HepG2 (cell line): ENCODE data around the gene COX7A2L. TPM values are rescaled to one million over a fixed set of nuclear protein-coding genes. Genes with fewer than 3 reads are reported as not detected.
A peak's percentile ranks its signal among the peaks of the same experiment; 100 is the strongest.

Source experiments
- ATAC-seq: fragments of 200-7000 bp; cut with Tn5 transposase; 3 replicates; pipeline ENCODE4 v1.9.1; 2020; ENCODE audit warnings: mild to moderate bottlenecking, moderate library complexity
- BruUV-seq: library from RNA; stranded (reverse); fragments of 400-500 nt; replicated peaks from 2 replicates; lab custom pipeline; 2021; lab: Mats Ljungman, UMichigan
- CTCF ChIA-PET: fragments of 300-600 bp; formaldehyde crosslinking; extraction: SDS; loops from one replicate; lab custom pipeline; 2021; ENCODE audit warnings: low total read pairs, inconsistent platforms, low intra/inter-chr PET ratio; lab: Yijun Ruan, JAX
- POLR2A ChIA-PET: fragments of 350-600 bp; sonication (Branson Sonifier 250); formaldehyde crosslinking; loops from one replicate; lab custom pipeline; 2020; ENCODE audit warnings: antibody characterized with exemption, inconsistent platforms; lab: Yijun Ruan, JAX
- DNase-seq: peaks from one replicate; pipeline ENCODE4 v3.0.0-alpha.2; 2015; ENCODE audit warnings: low spot score
- FAIRE-seq: peaks from 3 replicates; lab custom pipeline; 2011; peaks lifted over from hg19 to GRCh38; lab: Jason Lieb, UNC
- H2AFZ ChIP-seq: one replicate; pipeline ENCODE4 v1.6.1; 2011; ENCODE audit warnings: low read length, inconsistent platforms
- H3K27ac ChIP-seq: fragments of 300-600 bp; 3 replicates; pipeline ENCODE4 v1.8.0; 2011; ENCODE audit warnings: mixed run types, mild to moderate bottlenecking, mixed read lengths, low read length, inconsistent platforms; ENCODE audit not compliant: insufficient read depth; ENCODE audit errors: extremely low read length
- H3K27me3 ChIP-seq, 2 experiments: fragments of 200-600 bp in 1 of 2; 2 replicates in 1 of 2; 3 replicates in 1 of 2; pipeline versions ENCODE4 v1.6.0 to v1.8.0; 2011; ENCODE audit warnings: low read length in 2 of 2, mild to moderate bottlenecking in 2 of 2, moderate library complexity in 2 of 2, inconsistent platforms in 1 of 2; ENCODE audit not compliant: insufficient read depth in 2 of 2, control insufficient read depth in 1 of 2
- H3K36me3 ChIP-seq, 2 experiments: fragments of 200-600 bp in 1 of 2; replicated peaks in 1 of 2; 2 replicates in 1 of 2; 3 replicates in 1 of 2; pipeline versions ENCODE4 v1.5.1 to v1.8.0; 2011; ENCODE audit warnings: low read length in 2 of 2, inconsistent platforms in 1 of 2; ENCODE audit not compliant: insufficient read depth in 2 of 2, control insufficient read depth in 1 of 2
- H3K4me1 ChIP-seq: 2 replicates; pipeline ENCODE4 v1.5.1; 2012; ENCODE audit warnings: low read length, inconsistent platforms; ENCODE audit not compliant: insufficient read depth
- H3K4me2 ChIP-seq: 2 replicates; pipeline ENCODE4 v1.6.0; 2011; ENCODE audit warnings: low read depth, low read length, inconsistent platforms
- H3K4me3 ChIP-seq, 3 experiments: fragments of 200-600 bp in 1 of 3; sonication (generic), shearing (Covaris generic) in 1 of 3; replicated peaks in 1 of 3; 2 replicates each; pipeline ENCODE4 v1.5.1; 2011 to 2016; ENCODE audit warnings: low read length in 3 of 3, inconsistent platforms in 2 of 3, low read depth in 2 of 3, mild to moderate bottlenecking in 2 of 3, control low read depth in 1 of 3, mixed read lengths in 1 of 3; ENCODE audit not compliant: insufficient read depth in 1 of 3
- H3K79me2 ChIP-seq: one replicate; pipeline ENCODE4 v1.6.1; 2011; ENCODE audit warnings: low read length, inconsistent platforms; ENCODE audit not compliant: insufficient read depth
- H3K9ac ChIP-seq: 2 replicates; pipeline ENCODE4 v1.6.0; 2011; ENCODE audit warnings: mild to moderate bottlenecking, low read depth, low read length, inconsistent platforms; ENCODE audit not compliant: insufficient read depth
- H3K9me3 ChIP-seq: 2 replicates; pipeline ENCODE4 v1.5.1; 2012; ENCODE audit warnings: mild to moderate bottlenecking, low read length
- H4K20me1 ChIP-seq: 2 replicates; pipeline ENCODE4 v1.6.0; 2011; ENCODE audit warnings: inconsistent platforms, mild to moderate bottlenecking, low read length, moderate library complexity; ENCODE audit not compliant: insufficient read depth
- ATAD3A ChIP-seq: sonication (generic); formaldehyde crosslinking; IDR thresholded peaks from 2 replicates; pipeline ENCODE4 v1.4.0; 2020; ENCODE audit warnings: missing genetic modification reagents
- HNRNPLL ChIP-seq: fragments of 200-400 bp; formaldehyde crosslinking; IDR thresholded peaks from 2 replicates; pipeline ENCODE4 v1.6.1; 2017; ENCODE audit warnings: mild to moderate bottlenecking, low read depth, low read length; ENCODE audit not compliant: poor library complexity, severe bottlenecking
- KAT7 ChIP-seq: IDR thresholded peaks from 2 replicates; pipeline ENCODE4 v1.6.1; 2018; ENCODE audit warnings: borderline replicate concordance, missing compliant biosample characterization
- KLF13 ChIP-seq: sonication (generic); formaldehyde crosslinking; IDR thresholded peaks from 2 replicates; pipeline ENCODE4 v1.4.0; 2020; ENCODE audit warnings: mild to moderate bottlenecking, missing genetic modification reagents
- MTF2 ChIP-seq: sonication (generic); formaldehyde crosslinking; IDR thresholded peaks from 2 replicates; pipeline ENCODE4 v1.5.0; 2020; ENCODE audit warnings: missing genetic modification reagents, borderline replicate concordance
- NFKB2 ChIP-seq: sonication (generic); formaldehyde crosslinking; IDR thresholded peaks from 2 replicates; pipeline ENCODE4 v1.4.0; 2020; ENCODE audit warnings: missing genetic modification reagents, borderline replicate concordance
- NFKBIZ ChIP-seq: IDR thresholded peaks from 2 replicates; pipeline ENCODE4 v1.6.1; 2018; ENCODE audit warnings: missing genetic modification reagents, missing compliant biosample characterization
- POLR2A ChIP-seq, 2 experiments: IDR thresholded peaks; 2 replicates each; pipeline ENCODE4 v1.6.1; 2011; ENCODE audit warnings: low read depth in 2 of 2, low read length in 2 of 2, mild to moderate bottlenecking in 1 of 2, moderate library complexity in 1 of 2; ENCODE audit not compliant: insufficient read depth in 1 of 2
- POLR2AphosphoS2 ChIP-seq: IDR thresholded peaks from 2 replicates; pipeline ENCODE4 v1.6.1; 2011; ENCODE audit warnings: low read depth, low read length, improper control_type of control experiment
- POLR2G ChIP-seq: fragments of 200-400 bp; formaldehyde crosslinking; IDR thresholded peaks from 2 replicates; pipeline ENCODE4 v1.6.1; 2018; ENCODE audit warnings: mild to moderate bottlenecking, low read depth, low read length, moderate library complexity
- RBM22 ChIP-seq: fragments of 200-400 bp; formaldehyde crosslinking; optimal IDR thresholded peaks from 2 replicates; pipeline ENCODE3; 2017; ENCODE audit warnings: mild to moderate bottlenecking, low read length, moderate library complexity
- TGIF2 ChIP-seq: IDR thresholded peaks from 2 replicates; pipeline ENCODE4 v1.6.1; 2016; ENCODE audit warnings: control low read depth, missing compliant biosample characterization
- TOE1 ChIP-seq: sonication (generic); formaldehyde crosslinking; IDR thresholded peaks from 2 replicates; pipeline ENCODE4 v1.4.0; 2020; ENCODE audit warnings: mild to moderate bottlenecking, missing genetic modification reagents
- ZFP90 ChIP-seq: sonication (generic); formaldehyde crosslinking; IDR thresholded peaks from 2 replicates; pipeline ENCODE4 v1.8.0; 2022; ENCODE audit warnings: missing genetic modification reagents, mild to moderate bottlenecking, inconsistent platforms, borderline replicate concordance
- ZNF263 ChIP-seq: sonication (generic); formaldehyde crosslinking; IDR thresholded peaks from 2 replicates; pipeline ENCODE4 v1.4.0; 2020; ENCODE audit warnings: missing genetic modification reagents
- ZNF577 ChIP-seq: sonication (generic); formaldehyde crosslinking; IDR thresholded peaks from 2 replicates; pipeline ENCODE4 v1.4.0; 2020; ENCODE audit warnings: mild to moderate bottlenecking, low read depth, missing genetic modification reagents, borderline replicate concordance
- WGBS: methylation state at CpG from one replicate; pipeline ENCODE4 v1.1.6; 2017; ENCODE audit warnings: low lambda C conversion rate; 5-methylcytosine and 5-hydroxymethylcytosine counted together
- in situ Hi-C: cut with HindIII; loops from 2 replicates; pipeline ENCODE4 v1.10.0; 2017; ENCODE audit warnings: low pct_unique_long_range_greater_than_20kb; ENCODE audit not compliant: extremely low pct_ligation_motif_present
- intact Hi-C: fragments of 100-400 bp; cut with micrococcal nuclease; formaldehyde crosslinking; loops from one replicate; pipeline ENCODE4 v1.10.0; 2022; ENCODE audit not compliant: unreplicated experiment
- polyA plus RNA-seq, 8 experiments: library from polyadenylated mRNA; depleted of rRNA in 3 of 8; stranded (reverse) in 7 of 8; unstranded in 1 of 8; fragments of >200 nt; fragmentation: Illumina TruSeq in 4 of 8; extraction: Trizol in 4 of 8; gene quantifications; 2 replicates each; pipeline versions ENCODE4 v1.2.1 to v1.2.3, GENCODE V29; 2011 to 2016; ENCODE audit warnings: low read depth in 4 of 8, missing spikeins in 1 of 8, mixed read lengths in 1 of 8; ENCODE audit not compliant: insufficient read depth in 1 of 8
- total RNA-seq, 5 experiments: library from RNA; depleted of rRNA; stranded (reverse); fragments of >200 nt; fragmentation: Illumina TruSeq; extraction: Trizol; gene quantifications; 2 replicates each; pipeline ENCODE4 v1.2.3, GENCODE V29; 2016; ENCODE audit warnings: low read depth in 1 of 5
- TF ChIP-seq, protein P1 (sequence below): sonication (generic); formaldehyde crosslinking; IDR thresholded peaks from 2 replicates; pipeline ENCODE4 v1.9.0; 2021; ENCODE audit warnings: missing genetic modification reagents, borderline replicate concordance
- TF ChIP-seq, protein P2 (sequence below): sonication (generic); formaldehyde crosslinking; IDR thresholded peaks from 2 replicates; pipeline ENCODE4 v1.4.0; 2020; ENCODE audit warnings: missing genetic modification reagents
- TF ChIP-seq, protein P3 (sequence below): sonication (generic); formaldehyde crosslinking; IDR thresholded peaks from 2 replicates; pipeline ENCODE4 v1.5.1; 2020; ENCODE audit warnings: missing genetic modification reagents, mild to moderate bottlenecking, borderline replicate concordance

Gene COX7A2L
- total and polyA plus RNA-seq, 2 of the 13 experiments (the other 11 are each of a cell fraction or from before 2014, with no cell fraction given) = 155 to 201 TPM

DNA sequence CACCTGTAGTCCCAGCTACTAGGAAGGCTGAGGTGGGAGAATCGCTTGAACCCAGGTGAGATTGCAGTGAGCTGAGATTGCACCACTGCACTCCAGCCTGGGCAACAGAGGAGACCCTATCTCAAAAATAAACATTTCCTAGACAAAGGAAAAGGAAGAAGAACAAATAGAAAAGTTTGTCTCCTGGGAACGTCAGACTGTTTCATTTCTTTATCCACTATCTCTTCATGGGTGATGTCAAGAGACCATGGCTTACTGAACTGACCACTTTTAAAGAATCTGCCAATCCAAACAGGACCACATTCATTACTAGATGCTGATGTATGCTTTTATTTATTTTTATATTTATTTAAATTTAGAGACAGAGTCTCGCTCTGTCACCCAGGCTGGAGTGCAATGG is 26.8 kb downstream of the COX7A2L start (continued):
- no peak for TF ChIP-seq KLF13 (CRISPR knock-in tag)
- TF ChIP-seq TGIF2 (CRISPR knock-in tag) = no peak
- no peak for TF ChIP-seq HNRNPLL
- TF ChIP-seq ZNF263 = 0 out of 2 replicates have a peak, but pooled peaks have one; percentile 18
- TF ChIP-seq, protein P1, sequence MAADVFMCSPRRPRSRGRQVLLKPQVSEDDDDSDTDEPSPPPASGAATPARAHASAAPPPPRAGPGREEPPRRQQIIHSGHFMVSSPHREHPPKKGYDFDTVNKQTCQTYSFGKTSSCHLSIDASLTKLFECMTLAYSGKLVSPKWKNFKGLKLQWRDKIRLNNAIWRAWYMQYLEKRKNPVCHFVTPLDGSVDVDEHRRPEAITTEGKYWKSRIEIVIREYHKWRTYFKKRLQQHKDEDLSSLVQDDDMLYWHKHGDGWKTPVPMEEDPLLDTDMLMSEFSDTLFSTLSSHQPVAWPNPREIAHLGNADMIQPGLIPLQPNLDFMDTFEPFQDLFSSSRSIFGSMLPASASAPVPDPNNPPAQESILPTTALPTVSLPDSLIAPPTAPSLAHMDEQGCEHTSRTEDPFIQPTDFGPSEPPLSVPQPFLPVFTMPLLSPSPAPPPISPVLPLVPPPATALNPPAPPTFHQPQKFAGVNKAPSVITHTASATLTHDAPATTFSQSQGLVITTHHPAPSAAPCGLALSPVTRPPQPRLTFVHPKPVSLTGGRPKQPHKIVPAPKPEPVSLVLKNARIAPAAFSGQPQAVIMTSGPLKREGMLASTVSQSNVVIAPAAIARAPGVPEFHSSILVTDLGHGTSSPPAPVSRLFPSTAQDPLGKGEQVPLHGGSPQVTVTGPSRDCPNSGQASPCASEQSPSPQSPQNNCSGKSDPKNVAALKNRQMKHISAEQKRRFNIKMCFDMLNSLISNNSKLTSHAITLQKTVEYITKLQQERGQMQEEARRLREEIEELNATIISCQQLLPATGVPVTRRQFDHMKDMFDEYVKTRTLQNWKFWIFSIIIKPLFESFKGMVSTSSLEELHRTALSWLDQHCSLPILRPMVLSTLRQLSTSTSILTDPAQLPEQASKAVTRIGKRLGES = no peak
- TF ChIP-seq, protein P2, sequence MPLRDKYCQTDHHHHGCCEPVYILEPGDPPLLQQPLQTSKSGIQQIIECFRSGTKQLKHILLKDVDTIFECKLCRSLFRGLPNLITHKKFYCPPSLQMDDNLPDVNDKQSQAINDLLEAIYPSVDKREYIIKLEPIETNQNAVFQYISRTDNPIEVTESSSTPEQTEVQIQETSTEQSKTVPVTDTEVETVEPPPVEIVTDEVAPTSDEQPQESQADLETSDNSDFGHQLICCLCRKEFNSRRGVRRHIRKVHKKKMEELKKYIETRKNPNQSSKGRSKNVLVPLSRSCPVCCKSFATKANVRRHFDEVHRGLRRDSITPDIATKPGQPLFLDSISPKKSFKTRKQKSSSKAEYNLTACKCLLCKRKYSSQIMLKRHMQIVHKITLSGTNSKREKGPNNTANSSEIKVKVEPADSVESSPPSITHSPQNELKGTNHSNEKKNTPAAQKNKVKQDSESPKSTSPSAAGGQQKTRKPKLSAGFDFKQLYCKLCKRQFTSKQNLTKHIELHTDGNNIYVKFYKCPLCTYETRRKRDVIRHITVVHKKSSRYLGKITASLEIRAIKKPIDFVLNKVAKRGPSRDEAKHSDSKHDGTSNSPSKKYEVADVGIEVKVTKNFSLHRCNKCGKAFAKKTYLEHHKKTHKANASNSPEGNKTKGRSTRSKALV (CRISPR knock-in tag) = 0 out of 2 replicates have a peak, but pooled peaks have one; percentile 41
- no peak for TF ChIP-seq NFKB2 (CRISPR knock-in tag)
- no peak for TF ChIP-seq ATAD3A (CRISPR knock-in tag)

DNA sequence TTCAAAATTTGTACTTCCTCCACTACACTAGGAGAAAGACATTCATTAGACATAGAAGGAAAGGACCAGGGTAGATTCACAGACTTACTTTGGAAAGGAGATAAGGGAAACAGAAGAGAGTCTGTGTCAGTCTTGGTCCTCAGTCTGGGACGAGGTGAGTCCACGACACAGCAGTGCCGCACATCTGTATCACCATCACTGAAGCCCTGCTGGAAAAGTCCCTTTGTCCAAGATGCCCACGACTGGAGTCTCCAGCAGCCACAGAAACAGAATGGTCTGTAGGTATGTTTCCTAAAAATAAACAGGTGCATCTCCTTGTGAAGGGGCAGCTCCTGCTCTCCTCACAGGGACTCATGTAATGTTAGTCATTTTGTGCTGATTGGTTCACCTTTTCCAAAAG is 27.4 kb downstream of the COX7A2L start:
- FAIRE-seq = no peak
- H3K9me3 ChIP-seq = no peaks in the 10 kb centered on the region
- H2AFZ ChIP-seq = no peak overlapping the region
- H3K79me2 ChIP-seq = no peaks in the 10 kb centered on the region
- no peak overlapping the region for H3K9ac ChIP-seq
- in situ Hi-C loops = no loop called here
- no peak overlapping the region for H3K4me2 ChIP-seq
- H3K4me1 ChIP-seq = no peaks in the 10 kb centered on the region
- peaks cover 68% of the 10 kb centered on the region for H4K20me1 ChIP-seq
- H3K36me3 ChIP-seq = peaks cover 27 to 55% of the 10 kb centered on the region in 2 experiments
- intact Hi-C loops = no loop called here
- no TSS peak for BruUV-seq
- no peaks in the 10 kb centered on the region for H3K27me3 ChIP-seq
- WGBS = 98% methylated on average over 4 of the region's 4 CpGs
- H3K27ac ChIP-seq = no peak overlapping the region
- no peak for DNase-seq
- no peak for ATAC-seq
- H3K4me3 ChIP-seq = no peak overlapping the region
- POLR2A ChIA-PET = no interaction called here
- CTCF ChIA-PET = no interaction called here
- TF ChIP-seq, protein P3, sequence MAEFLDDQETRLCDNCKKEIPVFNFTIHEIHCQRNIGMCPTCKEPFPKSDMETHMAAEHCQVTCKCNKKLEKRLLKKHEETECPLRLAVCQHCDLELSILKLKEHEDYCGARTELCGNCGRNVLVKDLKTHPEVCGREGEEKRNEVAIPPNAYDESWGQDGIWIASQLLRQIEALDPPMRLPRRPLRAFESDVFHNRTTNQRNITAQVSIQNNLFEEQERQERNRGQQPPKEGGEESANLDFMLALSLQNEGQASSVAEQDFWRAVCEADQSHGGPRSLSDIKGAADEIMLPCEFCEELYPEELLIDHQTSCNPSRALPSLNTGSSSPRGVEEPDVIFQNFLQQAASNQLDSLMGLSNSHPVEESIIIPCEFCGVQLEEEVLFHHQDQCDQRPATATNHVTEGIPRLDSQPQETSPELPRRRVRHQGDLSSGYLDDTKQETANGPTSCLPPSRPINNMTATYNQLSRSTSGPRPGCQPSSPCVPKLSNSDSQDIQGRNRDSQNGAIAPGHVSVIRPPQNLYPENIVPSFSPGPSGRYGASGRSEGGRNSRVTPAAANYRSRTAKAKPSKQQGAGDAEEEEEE (CRISPR knock-in tag) = 0 out of 2 replicates have a peak, but pooled peaks have one; percentile 31
- TF ChIP-seq POLR2A (IDR thresholded peaks at IDR 0.05; ENCODE audit: insufficient read depth in 1 of 2, low read depth in 2 of 2, low read length in 2 of 2) = peak in 1 of 2 experiments; percentile 53; a peak in 2 of 4 replicates
- no peak for TF ChIP-seq NFKBIZ (CRISPR knock-in tag)
- TF ChIP-seq ZFP90 = no peak
- TF ChIP-seq POLR2G = peak; percentile 51
- TF ChIP-seq RBM22 = peak; percentile 98
- peak; percentile 28; the same call in 1 of the 2 replicates for TF ChIP-seq POLR2AphosphoS2
- TF ChIP-seq KAT7 = no peak
- no peak for TF ChIP-seq TOE1 (CRISPR knock-in tag)
- TF ChIP-seq MTF2 (CRISPR knock-in tag) = no peak
- no peak for TF ChIP-seq ZNF577
